Activated CD4-positive, alpha-beta T cell treated with anti-CD3 and anti-CD28 coated beads for 1 hour (primary cell): ENCODE measurements around the gene MBD6.
A peak's percentile ranks its signal among the peaks of the same experiment; 100 is the strongest.

Source experiments
- DNase-seq: peaks from one replicate; pipeline ENCODE4 v3.0.0-alpha.2; 2020

MBD6 gene, protein sequence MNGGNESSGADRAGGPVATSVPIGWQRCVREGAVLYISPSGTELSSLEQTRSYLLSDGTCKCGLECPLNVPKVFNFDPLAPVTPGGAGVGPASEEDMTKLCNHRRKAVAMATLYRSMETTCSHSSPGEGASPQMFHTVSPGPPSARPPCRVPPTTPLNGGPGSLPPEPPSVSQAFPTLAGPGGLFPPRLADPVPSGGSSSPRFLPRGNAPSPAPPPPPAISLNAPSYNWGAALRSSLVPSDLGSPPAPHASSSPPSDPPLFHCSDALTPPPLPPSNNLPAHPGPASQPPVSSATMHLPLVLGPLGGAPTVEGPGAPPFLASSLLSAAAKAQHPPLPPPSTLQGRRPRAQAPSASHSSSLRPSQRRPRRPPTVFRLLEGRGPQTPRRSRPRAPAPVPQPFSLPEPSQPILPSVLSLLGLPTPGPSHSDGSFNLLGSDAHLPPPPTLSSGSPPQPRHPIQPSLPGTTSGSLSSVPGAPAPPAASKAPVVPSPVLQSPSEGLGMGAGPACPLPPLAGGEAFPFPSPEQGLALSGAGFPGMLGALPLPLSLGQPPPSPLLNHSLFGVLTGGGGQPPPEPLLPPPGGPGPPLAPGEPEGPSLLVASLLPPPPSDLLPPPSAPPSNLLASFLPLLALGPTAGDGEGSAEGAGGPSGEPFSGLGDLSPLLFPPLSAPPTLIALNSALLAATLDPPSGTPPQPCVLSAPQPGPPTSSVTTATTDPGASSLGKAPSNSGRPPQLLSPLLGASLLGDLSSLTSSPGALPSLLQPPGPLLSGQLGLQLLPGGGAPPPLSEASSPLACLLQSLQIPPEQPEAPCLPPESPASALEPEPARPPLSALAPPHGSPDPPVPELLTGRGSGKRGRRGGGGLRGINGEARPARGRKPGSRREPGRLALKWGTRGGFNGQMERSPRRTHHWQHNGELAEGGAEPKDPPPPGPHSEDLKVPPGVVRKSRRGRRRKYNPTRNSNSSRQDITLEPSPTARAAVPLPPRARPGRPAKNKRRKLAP

DNA sequence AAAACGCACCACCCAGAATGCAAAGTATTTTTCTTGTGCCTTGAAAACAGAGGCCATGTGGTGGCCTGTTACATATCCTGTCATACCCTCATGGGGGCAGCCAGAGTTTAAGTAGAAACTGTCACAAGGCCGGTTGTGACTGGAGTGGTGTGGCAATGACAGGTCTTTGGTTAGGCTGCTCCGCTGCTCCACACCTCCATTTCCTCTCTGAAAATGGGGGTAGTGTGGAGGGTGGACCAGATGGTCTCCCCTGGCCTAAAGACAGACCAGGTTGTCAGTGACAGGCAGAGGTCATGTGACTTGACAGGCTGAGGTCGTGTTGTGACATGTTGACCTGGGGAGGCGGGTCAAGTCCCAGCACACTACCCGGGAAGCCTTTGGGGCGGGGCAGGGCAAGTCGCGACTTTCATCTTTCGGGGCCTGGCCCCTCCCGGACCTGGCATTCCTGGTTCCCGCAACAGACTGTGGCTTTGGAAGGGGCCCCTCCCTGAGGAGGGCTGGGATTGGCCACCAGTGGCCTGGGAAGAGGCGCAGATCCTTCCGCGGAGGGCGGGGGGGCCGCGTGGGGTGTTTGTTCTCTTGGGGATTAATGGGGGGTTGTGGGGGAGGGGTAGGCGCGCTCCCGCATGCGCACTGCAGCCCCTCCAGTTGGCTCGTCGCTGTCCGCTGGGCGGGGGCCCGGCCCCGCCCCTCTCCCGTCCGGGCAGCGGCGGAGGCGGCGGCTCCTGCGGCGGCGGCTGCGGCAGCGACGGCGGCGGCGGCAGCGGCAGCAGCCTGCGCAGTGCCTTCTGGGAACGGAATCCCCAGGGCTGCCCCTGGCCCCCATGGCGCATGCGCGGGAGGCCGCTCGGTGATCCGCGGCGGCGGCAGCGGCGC lies at the start of gene MBD6:
TSS of gene MBD6 (plus strand) at position 814 of the 876 bp plus-strand sequence. CDS start 1,480 bp downstream, outside the sequence.
- DNase-seq: peak; percentile 87

- DNase-seq: no peak
Measured at GRCh38 chr12:57473392-57473791, 49.2 kb upstream of the MBD6 start.

- DNase-seq: no peak
Measured at GRCh38 chr12:57473886-57474285, 48.7 kb upstream of the MBD6 start.

DNA sequence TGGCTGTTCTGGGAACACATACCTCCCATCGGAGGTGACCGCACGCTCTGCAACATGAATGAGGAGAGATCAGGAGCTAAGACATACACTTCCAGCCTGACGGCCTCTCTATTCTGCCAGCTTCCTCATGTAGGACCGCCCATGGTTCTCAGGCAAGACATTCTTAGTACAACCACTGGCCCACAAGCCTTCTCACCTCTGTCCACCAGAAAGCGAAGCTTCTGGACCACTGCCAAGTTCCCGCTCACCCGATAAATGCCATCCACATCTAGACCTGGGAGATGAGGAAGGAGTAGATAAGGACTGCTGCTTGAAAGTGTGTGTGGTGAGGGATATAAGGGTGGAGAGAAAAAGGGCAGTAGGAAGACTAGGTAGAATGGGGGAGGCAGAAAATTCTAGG lies 48.2 kb upstream of the MBD6 start:
- DNase-seq: no peak

DNA sequence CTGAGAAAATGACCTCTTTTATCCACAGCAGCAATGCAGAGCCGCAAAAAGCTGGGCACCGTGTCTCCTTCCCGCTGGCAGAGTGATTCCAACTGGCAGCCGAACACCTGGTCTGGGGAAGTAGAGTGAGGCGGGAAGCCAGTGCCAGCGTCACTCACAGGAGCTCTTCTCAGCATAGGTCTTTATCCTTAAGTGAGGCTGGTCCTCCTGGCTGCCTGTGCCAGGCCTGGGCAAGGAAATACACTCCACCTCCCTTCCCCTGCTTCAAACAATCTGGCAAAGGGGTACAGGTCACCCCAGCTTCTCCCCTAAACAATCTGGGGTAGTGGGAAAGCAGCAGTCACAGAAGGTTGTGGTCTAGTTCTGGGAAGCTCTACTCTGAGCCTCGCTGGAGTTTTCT lies 47.8 kb upstream of the MBD6 start:
- DNase-seq: no peak

- DNase-seq: no peak
Measured at GRCh38 chr12:57475271-57476161, 47.1 kb upstream of the MBD6 start.

GRCh38 chr12:57476162-57476992 lies 46.2 kb upstream of the MBD6 start:
- peak; percentile 35 for DNase-seq

- no peak for DNase-seq
Measured at GRCh38 chr12:57476993-57477709, 45.5 kb upstream of the MBD6 start.

GRCh38 chr12:57477710-57478681 lies 44.6 kb upstream of the MBD6 start:
- DNase-seq: peak; percentile 40

DNA sequence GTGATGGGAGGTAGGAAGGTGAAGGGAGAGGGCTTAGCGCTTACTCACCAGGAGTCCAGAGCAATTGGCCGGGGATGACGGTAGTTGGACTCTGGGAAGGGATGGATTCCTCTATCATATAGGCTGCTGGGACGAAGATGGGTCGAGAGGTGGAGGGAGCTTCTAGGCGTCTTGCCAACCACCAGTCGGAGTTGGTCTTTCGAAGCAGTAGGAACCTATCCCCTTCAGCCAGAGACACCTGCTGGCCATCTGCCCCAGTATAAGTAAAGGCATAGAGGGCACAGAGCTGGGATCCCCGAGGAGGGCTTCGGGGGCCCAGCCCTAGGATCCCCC lies 43.6 kb upstream of the MBD6 start:
- DNase-seq: no peak

DNA sequence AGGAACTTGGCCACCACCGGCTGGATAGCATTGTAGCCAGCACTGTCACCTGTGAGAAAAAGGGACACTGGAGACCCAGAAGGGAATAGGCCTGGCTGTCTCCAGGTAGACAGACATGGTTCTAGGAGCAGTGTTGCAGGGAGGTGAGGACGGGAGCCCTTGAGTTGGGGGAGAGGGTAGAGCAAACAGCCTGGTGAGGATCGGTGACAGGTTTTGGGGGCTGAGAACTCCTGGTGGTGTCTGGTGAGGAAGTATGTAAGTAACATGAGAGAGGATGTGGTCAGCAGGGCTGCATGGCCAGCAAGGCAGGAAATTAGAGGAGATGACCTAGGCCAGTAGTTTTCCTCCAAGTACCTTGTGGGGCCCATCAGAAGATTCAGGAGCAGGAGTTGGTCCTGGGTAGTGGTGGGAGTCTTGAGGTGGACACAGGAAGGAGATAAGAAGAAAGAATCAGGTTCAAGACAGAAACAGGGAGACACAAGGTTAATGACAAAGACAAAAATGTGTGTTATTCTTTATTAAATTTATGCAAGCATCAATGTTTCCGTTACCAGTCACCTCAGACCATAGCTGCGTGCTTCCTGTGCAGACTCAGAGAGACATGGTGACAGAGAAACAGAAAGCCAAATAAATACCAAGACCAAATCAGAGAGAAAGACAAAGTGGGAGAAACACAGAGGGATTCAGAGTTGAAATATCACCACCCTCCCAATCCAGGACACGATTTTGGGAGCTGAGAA lies 43.1 kb upstream of the MBD6 start, which contains the start of gene ARHGAP9:
TSS of gene ARHGAP9 (minus strand) at position 491 of the 740 bp plus-strand sequence. CDS start at position 31, 460 bp downstream.
- DNase-seq: peak; percentile 54

DNA sequence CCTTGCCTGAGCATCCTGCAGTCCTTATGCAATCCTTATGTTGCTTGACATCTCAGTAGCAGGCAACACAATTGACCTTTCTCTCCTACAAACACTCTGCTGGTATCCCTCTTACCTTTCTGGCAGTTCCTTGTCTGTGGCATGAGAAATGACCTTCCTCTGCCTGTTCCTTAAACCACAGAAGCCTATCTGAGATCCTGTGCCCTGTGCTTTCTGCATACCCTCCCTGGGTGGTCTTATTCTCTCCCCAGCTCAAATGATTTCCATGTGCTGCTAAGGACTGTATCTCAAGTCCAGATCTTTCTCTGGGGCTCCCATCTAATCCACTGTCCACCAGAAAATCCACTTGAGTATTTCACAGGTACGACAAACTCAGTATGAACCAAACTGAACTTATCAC lies 41.0 kb upstream of the MBD6 start:
- no peak for DNase-seq

- no peak for DNase-seq
Measured at GRCh38 chr12:57483466-57483865, 39.2 kb upstream of the MBD6 start.

DNA sequence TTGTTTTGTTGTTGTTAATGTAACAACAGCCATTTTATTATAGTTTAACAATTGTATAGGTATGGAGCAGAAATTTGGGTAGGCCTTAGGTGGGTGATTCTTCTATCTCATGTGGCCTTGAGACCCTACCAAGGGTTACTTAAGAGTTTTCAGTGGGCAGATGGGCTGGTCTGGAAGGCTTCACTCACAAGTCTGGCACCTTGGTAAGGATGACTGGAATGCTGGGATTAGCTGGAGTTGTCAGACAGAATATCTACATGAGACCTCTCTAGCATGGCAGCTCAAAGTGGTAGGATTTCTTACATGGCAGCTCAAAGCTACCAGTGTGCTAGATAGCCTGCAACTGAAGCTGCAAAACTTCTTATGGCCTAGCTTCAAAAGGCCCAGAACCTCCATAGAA lies 36.9 kb upstream of the MBD6 start:
- DNase-seq: no peak

DNA sequence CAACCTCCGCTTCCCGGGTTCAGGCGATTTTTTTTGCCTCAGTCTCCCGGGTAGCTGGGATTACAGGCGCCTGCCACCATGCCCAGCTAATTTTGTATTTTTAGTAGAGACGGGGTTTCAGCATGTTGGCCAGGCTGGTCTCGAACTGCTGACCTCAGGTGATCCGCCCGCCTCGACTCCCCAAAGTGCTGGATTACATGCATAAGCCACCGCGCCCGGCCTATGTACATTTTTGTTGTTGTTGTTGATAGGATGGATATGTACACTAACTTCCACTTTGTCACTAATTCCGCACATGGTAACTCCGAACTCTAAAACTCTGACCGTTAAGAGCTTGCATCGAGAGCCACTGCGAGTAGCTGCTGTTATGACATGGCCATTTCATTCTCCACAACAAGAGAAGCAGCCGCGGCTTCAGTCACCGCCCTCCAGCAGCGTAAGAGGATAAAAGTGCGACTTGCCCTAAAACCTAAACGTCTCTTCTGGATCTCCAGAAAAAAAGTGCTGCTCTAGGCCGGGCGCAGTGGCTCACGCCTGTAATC lies 35.5 kb upstream of the MBD6 start:
- DNase-seq: no peak

- DNase-seq: peak; percentile 90
Measured at GRCh38 chr12:57487597-57488401, 34.8 kb upstream of the MBD6 start, which contains the start of gene MARS1. TSS of gene MARS1 (plus strand) at chr12:57488068. CDS start at chr12:57488091, 23 bp downstream.
